Measurements from ENCODE around the gene NR3C2. TPM values are rescaled to one million over a fixed set of nuclear protein-coding genes. Genes with fewer than 3 reads are reported as not detected.

NR3C2 gene
- total RNA-seq, 1 experiment from 2014 or later: 0.16 TPM

DNA sequence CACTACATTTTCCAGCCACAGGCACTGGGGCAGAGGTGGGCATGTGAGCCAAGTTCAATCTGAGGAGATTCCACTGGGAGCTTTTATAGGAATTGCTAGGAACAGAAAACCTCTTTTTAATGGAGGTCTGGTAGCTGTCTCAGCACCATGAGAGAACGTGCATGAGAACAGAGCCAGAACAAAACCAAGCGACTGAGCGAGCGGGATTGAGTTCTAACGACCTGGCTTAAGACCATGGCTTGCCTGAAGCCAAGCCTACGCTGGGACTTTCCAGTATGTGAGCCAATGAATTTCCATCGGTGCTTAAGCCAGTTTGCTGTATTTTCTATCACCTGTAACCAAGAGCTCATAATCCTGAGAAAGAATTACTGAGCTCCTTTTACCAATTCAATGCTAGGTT lies 183.7 kb downstream of the NR3C2 start:
- Mint-ChIP-seq H3K4me1 (ENCODE audit: low read depth, unreplicated experiment) (peaks cover 7% of the 10 kb centered on the region), H3K36me3 (ENCODE audit: insufficient read depth, unreplicated experiment) (no peaks in the 10 kb centered on the region), H3K27me3 (ENCODE audit: insufficient read depth, unreplicated experiment) (no peaks in the 10 kb centered on the region), H3K4me3 (ENCODE audit: unreplicated experiment) (no peak overlapping the region), H3K27ac (ENCODE audit: unreplicated experiment) (no peak overlapping the region), H3K9me3 (ENCODE audit: unreplicated experiment) (no peaks in the 10 kb centered on the region)
- Histone ChIP-seq H3K9me3 (no peaks in the 10 kb centered on the region), H3K36me3 (ENCODE audit: control insufficient read depth, insufficient read depth, low read length) (no peaks in the 10 kb centered on the region), H3K27me3 (replicated peaks; ENCODE audit: control insufficient read depth, insufficient read depth, low read length) (no peaks in the 10 kb centered on the region), H3K4me3 (ENCODE audit: low read depth, low read length) (no peak overlapping the region), H3K4me1 (peaks cover 9% of the 10 kb centered on the region; the same call in 1 of the 2 replicates)
- no peak for TF ChIP-seq CTCF (IDR thresholded peaks at IDR 0.05; ENCODE audit: insufficient read depth in 1 of 2, low read depth in 1 of 2, low read length in 1 of 2, severe bottlenecking in 1 of 2, unreplicated experiment in 1 of 2)
- DNase-seq: no peak
- ChIA-PET POLR2A (no interaction called here), CTCF (no interaction called here)
- intact Hi-C loops (cut with micrococcal nuclease; ENCODE audit: unreplicated experiment): no loop called here
- no TSS peak for BruUV-seq (replicated peaks)

GRCh38 chr4:148255344-148255720 lies 186.9 kb downstream of the NR3C2 start:
- H3K27ac Mint-ChIP-seq (ENCODE audit: unreplicated experiment): no peak overlapping the region
- BruUV-seq (replicated peaks): no TSS peak
- Histone ChIP-seq H3K27me3 (replicated peaks; ENCODE audit: control insufficient read depth, insufficient read depth, low read length) (no peaks in the 10 kb centered on the region), H3K4me1 (peaks cover 9% of the 10 kb centered on the region; the same call in 1 of the 2 replicates), H3K4me3 (ENCODE audit: low read depth, low read length) (no peak overlapping the region), H3K36me3 (ENCODE audit: control insufficient read depth, insufficient read depth, low read length) (no peaks in the 10 kb centered on the region), H3K9me3 (no peaks in the 10 kb centered on the region)
- no peaks in the 10 kb centered on the region for H3K9me3 Mint-ChIP-seq (ENCODE audit: unreplicated experiment)
- CTCF ChIA-PET: no interaction called here
- no peaks in the 10 kb centered on the region for H3K27me3 Mint-ChIP-seq (ENCODE audit: insufficient read depth, unreplicated experiment)
- no peak for TF ChIP-seq CTCF (IDR thresholded peaks at IDR 0.05; ENCODE audit: insufficient read depth in 1 of 2, low read depth in 1 of 2, low read length in 1 of 2, severe bottlenecking in 1 of 2, unreplicated experiment in 1 of 2)
- DNase-seq: no peak
- peaks cover 10% of the 10 kb centered on the region for H3K4me1 Mint-ChIP-seq (ENCODE audit: low read depth, unreplicated experiment)
- no peak overlapping the region for H3K4me3 Mint-ChIP-seq (ENCODE audit: unreplicated experiment)
- POLR2A ChIA-PET: no interaction called here
- intact Hi-C loops (cut with micrococcal nuclease; ENCODE audit: unreplicated experiment): no loop called here
- H3K36me3 Mint-ChIP-seq (ENCODE audit: insufficient read depth, unreplicated experiment): no peaks in the 10 kb centered on the region

DNA sequence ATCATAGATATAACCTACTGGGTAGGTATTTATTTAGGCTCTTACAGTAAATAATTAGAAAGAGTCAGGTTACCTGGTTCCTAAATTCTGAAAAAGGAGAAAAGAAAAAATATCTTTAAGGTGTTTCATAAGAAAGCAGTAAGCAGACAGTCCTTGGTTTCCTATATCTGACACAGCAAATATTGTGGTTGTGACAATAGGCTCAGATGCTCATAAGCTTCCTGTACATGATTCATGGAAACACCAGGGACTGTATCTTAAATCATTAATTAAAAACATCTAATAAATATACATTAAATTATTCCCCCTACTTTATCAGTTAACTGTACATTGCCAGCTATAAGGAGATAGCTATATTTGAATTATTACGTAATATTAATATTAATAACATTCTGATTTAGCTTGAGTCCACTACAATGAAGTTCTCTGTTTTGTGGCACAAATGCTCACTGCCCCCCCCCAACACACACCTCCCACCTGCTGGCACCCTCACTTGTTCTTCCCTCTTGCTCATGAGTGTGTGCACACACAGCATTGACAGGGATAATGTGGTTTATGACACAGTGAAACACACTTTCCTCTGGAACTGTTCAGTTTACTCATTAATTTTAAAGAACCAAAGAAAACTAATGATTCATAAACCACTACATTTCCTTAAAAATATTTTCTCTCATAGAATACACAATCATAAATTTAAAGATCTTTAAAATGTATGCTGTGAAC lies 187.4 kb downstream of the NR3C2 start:
- CTCF ChIA-PET: no interaction called here
- POLR2A ChIA-PET: no interaction called here

More for the DNA sequence above, 187.4 kb downstream of the NR3C2 start:
- BruUV-seq (replicated peaks): no TSS peak
- H3K4me3 Mint-ChIP-seq (ENCODE audit: unreplicated experiment): no peak overlapping the region
- no peaks in the 10 kb centered on the region for H3K36me3 ChIP-seq (ENCODE audit: control insufficient read depth, insufficient read depth, low read length)
- no peak for TF ChIP-seq CTCF (IDR thresholded peaks at IDR 0.05; ENCODE audit: insufficient read depth in 1 of 2, low read depth in 1 of 2, low read length in 1 of 2, severe bottlenecking in 1 of 2, unreplicated experiment in 1 of 2)
- no peaks in the 10 kb centered on the region for H3K27me3 ChIP-seq (replicated peaks; ENCODE audit: control insufficient read depth, insufficient read depth, low read length)
- H3K27ac Mint-ChIP-seq (ENCODE audit: unreplicated experiment): no peak overlapping the region
- no peaks in the 10 kb centered on the region for H3K9me3 ChIP-seq
- intact Hi-C loops (cut with micrococcal nuclease; ENCODE audit: unreplicated experiment): no loop called here
- H3K27me3 Mint-ChIP-seq (ENCODE audit: insufficient read depth, unreplicated experiment): no peaks in the 10 kb centered on the region
- H3K4me1 Mint-ChIP-seq (ENCODE audit: low read depth, unreplicated experiment): peaks cover 10% of the 10 kb centered on the region
- H3K4me1 ChIP-seq: peaks cover 9% of the 10 kb centered on the region; the same call in 1 of the 2 replicates
- H3K9me3 Mint-ChIP-seq (ENCODE audit: unreplicated experiment): no peaks in the 10 kb centered on the region
- DNase-seq: no peak
- no peaks in the 10 kb centered on the region for H3K36me3 Mint-ChIP-seq (ENCODE audit: insufficient read depth, unreplicated experiment)
- H3K4me3 ChIP-seq (ENCODE audit: low read depth, low read length): no peak overlapping the region
